ENCODE measurements around the gene TREH.

Gene TREH

DNA sequence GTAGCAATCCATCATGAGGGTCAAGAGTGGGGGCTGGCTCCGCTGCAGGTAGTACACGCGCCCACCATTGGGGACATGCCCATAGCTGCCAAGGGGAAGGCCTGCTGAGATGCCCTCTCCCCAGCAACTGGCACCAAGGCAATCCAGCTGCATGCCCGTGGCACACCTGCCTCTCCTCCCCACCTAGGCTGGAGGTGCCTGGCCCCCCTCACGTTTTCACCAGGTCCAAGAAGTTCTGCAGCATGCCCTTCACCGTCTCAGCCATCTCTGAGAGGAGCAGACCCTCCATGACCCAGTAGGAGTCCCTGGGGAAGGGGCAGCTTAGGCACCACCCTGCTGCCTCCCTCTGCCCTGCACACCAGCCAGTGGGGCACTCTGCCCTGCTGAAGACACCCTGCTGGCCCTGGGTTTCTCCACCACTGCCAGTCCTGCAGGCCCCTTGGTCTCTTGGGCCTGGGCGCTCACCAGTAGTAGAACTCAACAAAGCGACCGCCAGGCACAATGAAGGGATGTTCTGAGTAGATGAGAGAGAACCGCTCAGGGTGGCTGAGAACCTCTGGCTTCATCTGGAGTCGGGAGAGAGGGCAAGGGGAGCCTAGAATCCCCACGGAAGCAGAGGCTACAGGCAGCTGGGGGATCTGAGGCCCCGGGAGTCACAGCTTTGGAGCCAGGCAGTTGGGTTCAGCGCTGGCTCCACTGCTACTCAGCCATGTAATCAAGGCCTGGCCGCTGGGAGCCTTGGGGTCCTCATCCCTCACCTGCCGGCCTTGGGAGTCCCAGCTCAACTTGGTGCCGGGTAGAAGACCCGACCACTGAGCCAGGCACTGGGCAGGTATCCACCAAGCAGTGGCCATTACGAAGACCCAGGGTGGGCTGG, 17.8 kb downstream of the TREH start:
- Histone ChIP-seq H3K4me3 (ENCODE audit: low read length) (no peak overlapping the region), H3K4me1 (ENCODE audit: insufficient read depth, low read length) (peaks cover 10% of the 10 kb centered on the region), H3K27ac (ENCODE audit: low read length) (no peak overlapping the region), H3K9ac (ENCODE audit: low read depth, low read length) (no peak overlapping the region), H3K36me3 (ENCODE audit: insufficient read depth, low read depth, low read length) (peaks cover 10% of the 10 kb centered on the region; the same call in 1 of the 2 replicates), H3K27me3 (ENCODE audit: insufficient read depth, low read length) (no peaks in the 10 kb centered on the region), H3K9me3 (ENCODE audit: insufficient read depth, low read depth, low read length) (no peaks in the 10 kb centered on the region)

DNA sequence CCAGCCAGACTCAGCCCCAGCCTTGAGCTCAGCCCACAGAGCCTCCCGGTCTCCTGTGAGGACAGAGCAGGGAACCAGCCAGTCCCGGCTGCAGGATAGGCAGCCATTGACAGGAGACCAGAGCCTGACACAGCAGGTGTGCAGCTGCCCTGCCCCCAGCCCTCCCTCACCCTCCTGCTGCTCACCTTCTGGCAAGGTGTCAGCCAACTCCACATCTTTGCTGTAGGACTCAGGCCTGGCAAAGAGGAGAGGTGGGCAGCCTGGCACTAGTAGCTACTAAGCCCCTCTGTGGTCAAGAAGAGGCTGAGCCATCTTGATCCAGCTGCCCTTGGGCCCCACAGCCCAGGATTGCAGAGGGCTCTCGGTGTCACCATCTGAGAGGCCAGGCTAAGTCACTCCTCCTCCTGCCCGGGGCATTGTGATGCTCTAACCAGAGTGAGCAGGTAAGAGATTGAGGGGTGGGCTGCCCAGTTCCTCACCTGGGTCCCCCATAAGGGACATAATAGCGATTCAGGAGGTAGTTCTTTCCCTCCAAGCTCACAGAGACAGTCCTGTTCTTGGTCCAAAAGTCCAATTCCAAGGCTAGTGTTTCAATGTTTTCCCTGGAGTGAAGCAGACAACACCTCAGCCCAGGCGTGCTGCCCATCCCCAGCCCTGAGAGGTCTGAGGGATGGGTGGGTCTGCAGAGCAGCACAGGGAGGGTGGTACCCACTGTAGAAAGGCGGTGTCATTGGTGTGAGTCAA, 18.6 kb downstream of the TREH start:
- no peak overlapping the region for H3K4me3 ChIP-seq (ENCODE audit: low read length)
- no peak overlapping the region for H3K9ac ChIP-seq (ENCODE audit: low read depth, low read length)
- no peaks in the 10 kb centered on the region for H3K27me3 ChIP-seq (ENCODE audit: insufficient read depth, low read length)
- H3K27ac ChIP-seq (ENCODE audit: low read length): no peak overlapping the region
- H3K36me3 ChIP-seq (ENCODE audit: insufficient read depth, low read depth, low read length): peaks cover 18% of the 10 kb centered on the region
- peaks cover 10% of the 10 kb centered on the region for H3K4me1 ChIP-seq (ENCODE audit: insufficient read depth, low read length)
- no peaks in the 10 kb centered on the region for H3K9me3 ChIP-seq (ENCODE audit: insufficient read depth, low read depth, low read length)

GRCh38 chr11:118659953-118660680, 19.3 kb downstream of the TREH start:
- no peaks in the 10 kb centered on the region for H3K9me3 ChIP-seq (ENCODE audit: insufficient read depth, low read depth, low read length)
- peaks cover 10% of the 10 kb centered on the region for H3K4me1 ChIP-seq (ENCODE audit: insufficient read depth, low read length)
- no peak overlapping the region for H3K9ac ChIP-seq (ENCODE audit: low read depth, low read length)
- H3K27ac ChIP-seq (ENCODE audit: low read length): no peak overlapping the region
- H3K4me3 ChIP-seq (ENCODE audit: low read length): peak overlapping the region; percentile 3; the same call in 1 of the 2 replicates
- H3K27me3 ChIP-seq (ENCODE audit: insufficient read depth, low read length): no peaks in the 10 kb centered on the region
- peaks cover 25% of the 10 kb centered on the region for H3K36me3 ChIP-seq (ENCODE audit: insufficient read depth, low read depth, low read length)

DNA sequence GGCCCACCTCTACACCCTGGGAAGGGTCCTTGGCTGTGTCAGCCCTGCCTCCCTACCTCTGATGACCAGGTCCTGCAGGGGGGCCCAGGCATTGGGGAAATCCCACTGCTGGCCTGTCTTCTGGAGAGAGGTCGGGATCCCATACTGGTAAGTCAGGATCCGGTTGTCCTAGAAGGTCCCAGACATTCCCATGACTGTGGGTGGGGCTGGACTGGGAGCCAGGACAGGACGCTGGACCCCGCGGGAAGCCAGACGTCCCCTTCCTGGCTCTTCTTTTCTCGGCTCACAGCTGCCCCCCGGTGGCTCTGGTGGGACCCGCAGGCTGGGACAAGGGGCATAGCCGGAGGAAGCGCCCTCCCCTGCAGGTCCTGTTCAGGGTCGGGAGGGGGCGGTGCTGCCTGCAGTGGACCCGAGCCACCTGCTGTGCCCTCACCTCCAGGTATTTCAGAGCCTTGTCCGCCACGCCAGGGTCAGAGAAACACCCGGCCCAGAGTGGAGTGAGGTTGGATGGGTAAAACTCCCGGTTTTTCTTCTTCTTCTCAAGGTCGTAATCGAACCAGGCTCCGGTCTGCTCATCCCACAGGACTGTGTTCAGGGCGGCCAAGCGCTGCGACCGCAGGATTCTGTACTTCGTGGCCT, 20.0 kb downstream of the TREH start:
- Histone ChIP-seq H3K27me3 (ENCODE audit: insufficient read depth, low read length) (no peaks in the 10 kb centered on the region), H3K4me1 (ENCODE audit: insufficient read depth, low read length) (peaks cover 10% of the 10 kb centered on the region), H3K36me3 (ENCODE audit: insufficient read depth, low read depth, low read length) (peaks cover 30% of the 10 kb centered on the region), H3K9ac (ENCODE audit: low read depth, low read length) (no peak overlapping the region), H3K27ac (ENCODE audit: low read length) (no peak overlapping the region), H3K4me3 (ENCODE audit: low read length) (peak overlapping the region; percentile 3; the same call in 1 of the 2 replicates), H3K9me3 (ENCODE audit: insufficient read depth, low read depth, low read length) (no peaks in the 10 kb centered on the region)

GRCh38 chr11:118658429-118659313, 20.8 kb downstream of the TREH start:
- H3K9ac ChIP-seq (ENCODE audit: low read depth, low read length): no peak overlapping the region
- H3K4me1 ChIP-seq (ENCODE audit: insufficient read depth, low read length): peaks cover 10% of the 10 kb centered on the region
- no peak overlapping the region for H3K4me3 ChIP-seq (ENCODE audit: low read length)
- peaks cover 35% of the 10 kb centered on the region for H3K36me3 ChIP-seq (ENCODE audit: insufficient read depth, low read depth, low read length)
- no peaks in the 10 kb centered on the region for H3K27me3 ChIP-seq (ENCODE audit: insufficient read depth, low read length)
- H3K9me3 ChIP-seq (ENCODE audit: insufficient read depth, low read depth, low read length): no peaks in the 10 kb centered on the region
- no peak overlapping the region for H3K27ac ChIP-seq (ENCODE audit: low read length)

- peaks cover 43% of the 10 kb centered on the region for H3K36me3 ChIP-seq (ENCODE audit: insufficient read depth, low read depth, low read length)
- H3K4me1 ChIP-seq (ENCODE audit: insufficient read depth, low read length): peaks cover 10% of the 10 kb centered on the region
- H3K4me3 ChIP-seq (ENCODE audit: low read length): no peak overlapping the region
- H3K27me3 ChIP-seq (ENCODE audit: insufficient read depth, low read length): no peaks in the 10 kb centered on the region
- H3K27ac ChIP-seq (ENCODE audit: low read length): no peak overlapping the region
- H3K9me3 ChIP-seq (ENCODE audit: insufficient read depth, low read depth, low read length): no peaks in the 10 kb centered on the region
- no peak overlapping the region for H3K9ac ChIP-seq (ENCODE audit: low read depth, low read length)
Measured at GRCh38 chr11:118657709-118658428, 21.6 kb downstream of the TREH start.

DNA sequence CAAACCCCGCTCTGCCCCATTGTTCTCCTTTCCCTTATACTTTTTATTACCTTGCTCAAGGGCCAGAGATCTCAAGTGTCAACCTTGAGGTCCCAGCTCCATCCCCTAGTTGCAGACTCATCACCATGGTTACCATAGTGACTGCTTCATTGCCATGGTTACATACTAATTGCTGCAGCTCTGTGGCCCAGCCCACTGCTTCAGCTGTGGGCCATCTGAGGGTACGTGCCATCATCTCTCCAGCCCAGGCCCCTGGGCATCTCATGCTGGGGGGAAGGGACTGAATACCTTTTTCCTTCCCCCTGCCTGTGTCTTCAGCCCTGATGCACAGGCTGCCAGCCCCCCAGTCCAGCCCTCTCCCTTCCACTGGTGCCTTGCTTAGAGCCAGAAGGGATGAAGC, 22.2 kb downstream of the TREH start:
- Histone ChIP-seq H3K36me3 (ENCODE audit: insufficient read depth, low read depth, low read length) (peaks cover 49% of the 10 kb centered on the region), H3K27ac (ENCODE audit: low read length) (no peak overlapping the region), H3K4me3 (ENCODE audit: low read length) (no peak overlapping the region), H3K9ac (ENCODE audit: low read depth, low read length) (no peak overlapping the region), H3K4me1 (ENCODE audit: insufficient read depth, low read length) (peaks cover 10% of the 10 kb centered on the region), H3K27me3 (ENCODE audit: insufficient read depth, low read length) (no peaks in the 10 kb centered on the region), H3K9me3 (ENCODE audit: insufficient read depth, low read depth, low read length) (no peaks in the 10 kb centered on the region)

- Histone ChIP-seq H3K27me3 (ENCODE audit: insufficient read depth, low read length) (no peaks in the 10 kb centered on the region), H3K27ac (ENCODE audit: low read length) (no peak overlapping the region), H3K36me3 (ENCODE audit: insufficient read depth, low read depth, low read length) (peaks cover 55% of the 10 kb centered on the region), H3K4me3 (ENCODE audit: low read length) (no peak overlapping the region), H3K9me3 (ENCODE audit: insufficient read depth, low read depth, low read length) (no peaks in the 10 kb centered on the region), H3K9ac (ENCODE audit: low read depth, low read length) (no peak overlapping the region), H3K4me1 (ENCODE audit: insufficient read depth, low read length) (peaks cover 10% of the 10 kb centered on the region)
Measured at GRCh38 chr11:118656563-118657165, 22.8 kb downstream of the TREH start.

GRCh38 chr11:118655486-118656190, 23.8 kb downstream of the TREH start:
- H3K36me3 ChIP-seq (ENCODE audit: insufficient read depth, low read depth, low read length): peaks cover 63% of the 10 kb centered on the region
- H3K4me3 ChIP-seq (ENCODE audit: low read length): no peak overlapping the region
- no peaks in the 10 kb centered on the region for H3K9me3 ChIP-seq (ENCODE audit: insufficient read depth, low read depth, low read length)
- no peak overlapping the region for H3K9ac ChIP-seq (ENCODE audit: low read depth, low read length)
- no peaks in the 10 kb centered on the region for H3K27me3 ChIP-seq (ENCODE audit: insufficient read depth, low read length)
- H3K27ac ChIP-seq (ENCODE audit: low read length): no peak overlapping the region
- H3K4me1 ChIP-seq (ENCODE audit: insufficient read depth, low read length): peaks cover 9% of the 10 kb centered on the region
